ENCODE measurements around the gene CATSPERB.

- no peak for TF ChIP-seq GATA2 (IDR thresholded peaks at IDR 0.05; ENCODE audit: low read depth, low read length)
- TF ChIP-seq GATA3 (IDR thresholded peaks at IDR 0.05; ENCODE audit: low read depth, low read length): no peak
These were observed 157.7 kb downstream of the CATSPERB start for GRCh38 chr14:91573894-91574837.

All from SH-SY5Y (cell line).